ENCODE data around the gene RMDN3. TPM values are rescaled to one million over a fixed set of nuclear protein-coding genes. Genes with fewer than 3 reads are reported as not detected.

RMDN3 gene
- polyA plus RNA-seq, 3 donors = 28.9 to 87.2 (median 41.9) TPM

DNA sequence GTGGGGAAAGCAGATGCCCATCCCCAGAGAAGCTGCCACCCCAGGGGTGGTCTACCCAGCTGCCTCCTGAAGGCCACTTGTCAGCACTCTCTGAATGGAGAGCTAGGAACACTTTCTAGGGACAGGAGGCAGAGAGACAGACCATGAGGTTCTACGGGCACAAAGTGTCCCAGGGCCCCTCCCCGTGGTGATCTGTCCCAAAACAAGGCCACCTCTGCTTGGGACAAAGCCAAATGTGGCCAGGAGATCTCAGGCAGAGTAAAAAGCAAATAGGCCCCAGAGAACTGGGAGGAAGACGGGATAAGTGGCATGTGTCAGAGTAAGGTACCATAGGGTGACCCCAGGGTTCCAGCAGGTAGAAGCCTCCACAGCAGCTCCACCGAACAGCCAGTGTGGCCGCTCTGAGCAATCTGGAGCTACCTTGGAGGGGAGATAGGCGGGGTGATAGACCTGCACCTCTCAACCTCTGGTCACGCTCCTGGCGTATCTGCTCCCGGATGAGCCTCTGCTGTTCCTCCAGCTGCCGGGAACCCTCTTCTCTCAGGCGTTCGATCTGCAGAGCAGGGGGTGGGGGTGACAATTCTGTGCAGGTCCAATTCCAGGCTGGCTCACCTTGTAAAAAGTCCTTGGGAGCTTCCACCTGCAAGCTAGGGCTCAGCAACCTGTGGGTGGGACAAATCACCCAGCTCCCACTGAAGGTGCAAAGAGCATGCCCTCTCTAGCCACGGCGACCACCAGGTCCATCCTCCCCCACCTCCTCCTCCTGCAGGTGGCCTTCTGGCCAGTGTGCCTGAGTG, 20.9 kb upstream of the RMDN3 start:
- WGBS, 3 donors = 93 to 98% (median 97%) methylated on average over 14 of the region's 14 CpGs
- no peak overlapping the region for H3K27ac ChIP-seq (ENCODE audit: low read depth, low read length)

DNA sequence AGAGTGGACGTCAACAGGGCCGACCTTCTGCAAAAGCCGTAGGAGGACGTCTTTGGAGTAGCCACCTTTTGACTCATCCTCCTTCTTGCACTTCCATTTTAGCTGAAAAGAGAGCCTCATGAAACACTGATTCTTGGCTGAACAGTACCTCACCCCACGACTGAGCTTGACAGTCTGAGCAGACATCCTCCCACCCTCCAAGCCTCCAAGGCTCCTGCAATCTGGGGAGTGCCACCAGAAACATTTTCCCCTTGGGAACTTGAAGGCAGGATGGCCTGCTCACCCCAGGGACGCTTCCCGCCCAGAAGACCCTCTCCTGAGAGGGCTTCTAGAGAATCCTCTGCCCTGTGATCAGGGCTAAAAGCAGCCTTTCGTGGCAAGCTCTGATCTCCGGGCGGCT, 20.0 kb upstream of the RMDN3 start:
- no peak overlapping the region for H3K27ac ChIP-seq (ENCODE audit: low read depth, low read length)

DNA sequence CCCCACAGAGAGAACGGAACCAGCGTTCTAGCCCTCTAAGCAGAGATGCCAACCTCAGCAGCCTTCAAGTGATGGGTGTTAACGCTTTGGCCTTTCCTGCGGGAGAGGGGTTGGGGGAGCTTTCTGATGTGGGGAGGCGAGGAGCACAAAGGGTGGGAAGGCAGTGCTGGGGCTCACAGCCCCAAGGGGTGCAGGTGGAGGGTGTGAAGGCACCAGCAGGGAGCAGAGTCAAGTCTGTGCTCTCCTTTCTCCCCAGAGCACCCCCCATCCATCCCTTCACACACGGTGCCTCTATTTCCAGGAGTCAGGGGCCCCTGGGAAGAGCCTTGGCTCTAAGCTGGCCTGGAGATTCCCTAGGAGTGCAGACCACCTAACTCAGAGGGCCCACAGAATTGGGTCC, 18.8 kb upstream of the RMDN3 start:
- WGBS, 3 donors = 90 to 95% (median 94%) methylated on average over 6 of the region's 6 CpGs
- no peak overlapping the region for H3K27ac ChIP-seq (ENCODE audit: low read depth, low read length)

More for the DNA sequence above, 20.0 kb upstream of the RMDN3 start:
- 91 to 96% (median 92%) methylated on average over 10 of the region's 10 CpGs for WGBS, 3 donors

DNA sequence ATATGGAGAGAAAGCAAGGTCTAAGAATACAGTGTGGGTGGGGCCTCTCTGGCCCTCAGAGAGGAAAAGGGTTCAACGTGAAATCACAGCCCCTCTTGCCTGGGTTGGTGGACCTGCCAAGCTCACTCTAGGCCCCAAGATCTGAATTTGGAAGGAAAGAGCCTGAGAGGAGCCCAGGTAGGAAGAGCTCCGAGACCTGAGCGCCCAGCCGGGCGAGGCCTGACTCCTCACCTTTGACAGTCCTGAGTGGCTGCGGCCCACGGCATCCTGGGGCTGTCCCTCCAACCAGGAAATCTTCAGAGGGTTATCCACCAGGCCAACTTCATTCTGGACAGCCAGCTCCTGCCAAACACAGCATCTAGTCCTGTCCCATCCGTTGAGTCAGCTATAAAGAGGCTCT, 18.4 kb upstream of the RMDN3 start:
- H3K27ac ChIP-seq (ENCODE audit: low read depth, low read length) = no peak overlapping the region
- 90 to 95% (median 93%) methylated on average over 8 of the region's 8 CpGs for WGBS, 3 donors

DNA sequence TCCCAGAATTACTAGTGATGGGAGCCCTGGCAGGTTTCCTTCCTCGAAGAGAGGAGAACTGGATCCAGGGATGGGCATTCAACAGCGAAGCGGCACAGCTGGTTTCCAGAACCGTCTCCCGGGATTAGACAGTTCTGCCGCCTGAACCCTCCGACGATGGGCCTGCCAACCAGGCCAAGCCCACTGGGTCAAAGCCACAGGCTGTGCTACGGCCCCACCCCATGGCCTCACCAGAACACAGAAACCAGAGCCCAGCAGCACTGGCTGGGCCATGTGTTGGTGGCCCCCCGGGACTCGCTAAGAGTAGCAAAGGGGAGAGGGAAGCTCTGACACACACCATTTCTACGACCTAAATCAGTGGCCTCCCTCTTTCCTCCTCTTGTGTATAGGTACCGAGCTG, 17.0 kb upstream of the RMDN3 start:
- WGBS, 3 donors = 76 to 84% (median 82%) methylated on average over 13 of the region's 13 CpGs
- no peak overlapping the region for H3K27ac ChIP-seq (ENCODE audit: low read depth, low read length)

DNA sequence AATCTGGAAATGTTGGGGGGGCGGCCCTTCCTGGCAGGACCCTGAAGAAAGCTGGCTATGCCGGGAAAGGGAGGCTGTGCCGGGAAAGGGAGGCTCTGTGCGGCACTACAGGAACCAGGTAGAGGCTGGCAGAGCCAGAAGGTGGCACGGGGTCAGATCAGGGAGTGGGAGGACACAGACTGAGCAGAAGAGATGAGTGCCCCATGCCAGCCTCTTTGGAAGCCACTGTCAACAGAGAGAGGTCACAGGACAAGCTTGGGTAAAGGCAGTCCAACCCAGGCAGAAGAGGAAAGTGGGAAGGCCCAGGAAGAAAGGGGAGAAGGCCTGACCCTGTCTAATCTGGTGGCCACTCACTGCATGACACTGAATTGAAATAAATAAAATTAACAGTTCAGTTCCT, 16.2 kb upstream of the RMDN3 start:
- WGBS, 3 donors = 94 to 100% (median 96%) methylated on average over 5 of the region's 5 CpGs
- H3K27ac ChIP-seq (ENCODE audit: low read depth, low read length) = no peak overlapping the region

DNA sequence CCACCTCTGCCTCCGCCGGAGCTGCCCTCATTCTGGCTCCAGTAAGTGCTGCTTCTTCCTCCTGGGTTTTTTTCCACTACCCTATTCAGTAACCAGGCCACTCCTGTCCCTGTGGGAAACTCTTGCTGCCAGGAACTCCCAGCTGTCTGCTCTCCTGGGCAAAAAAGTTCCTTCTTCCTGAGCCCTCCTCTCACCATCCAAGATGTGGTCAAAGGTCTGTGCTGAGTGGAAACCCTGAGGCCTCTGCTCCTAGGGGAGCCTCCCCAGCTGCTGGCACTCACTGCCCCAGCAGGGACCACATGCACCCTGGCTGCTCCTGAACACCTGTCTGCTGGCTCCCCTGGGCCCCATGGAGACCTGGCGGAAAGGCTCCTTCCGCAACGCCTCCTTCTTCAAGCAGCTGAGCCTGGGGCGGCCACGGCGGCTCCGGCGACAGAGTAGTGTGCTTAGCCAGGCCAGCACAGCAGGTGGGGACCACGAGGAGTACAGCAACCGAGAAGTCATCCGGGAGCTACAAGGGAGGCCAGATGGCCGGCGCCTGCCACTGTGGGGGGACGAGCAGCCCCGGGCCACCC, 15.2 kb upstream of the RMDN3 start:
- no peak overlapping the region for H3K27ac ChIP-seq (ENCODE audit: low read depth, low read length)
- 66 to 83% (median 71%) methylated on average over 14 to 17 of the region's 17 CpGs for WGBS, 3 donors

DNA sequence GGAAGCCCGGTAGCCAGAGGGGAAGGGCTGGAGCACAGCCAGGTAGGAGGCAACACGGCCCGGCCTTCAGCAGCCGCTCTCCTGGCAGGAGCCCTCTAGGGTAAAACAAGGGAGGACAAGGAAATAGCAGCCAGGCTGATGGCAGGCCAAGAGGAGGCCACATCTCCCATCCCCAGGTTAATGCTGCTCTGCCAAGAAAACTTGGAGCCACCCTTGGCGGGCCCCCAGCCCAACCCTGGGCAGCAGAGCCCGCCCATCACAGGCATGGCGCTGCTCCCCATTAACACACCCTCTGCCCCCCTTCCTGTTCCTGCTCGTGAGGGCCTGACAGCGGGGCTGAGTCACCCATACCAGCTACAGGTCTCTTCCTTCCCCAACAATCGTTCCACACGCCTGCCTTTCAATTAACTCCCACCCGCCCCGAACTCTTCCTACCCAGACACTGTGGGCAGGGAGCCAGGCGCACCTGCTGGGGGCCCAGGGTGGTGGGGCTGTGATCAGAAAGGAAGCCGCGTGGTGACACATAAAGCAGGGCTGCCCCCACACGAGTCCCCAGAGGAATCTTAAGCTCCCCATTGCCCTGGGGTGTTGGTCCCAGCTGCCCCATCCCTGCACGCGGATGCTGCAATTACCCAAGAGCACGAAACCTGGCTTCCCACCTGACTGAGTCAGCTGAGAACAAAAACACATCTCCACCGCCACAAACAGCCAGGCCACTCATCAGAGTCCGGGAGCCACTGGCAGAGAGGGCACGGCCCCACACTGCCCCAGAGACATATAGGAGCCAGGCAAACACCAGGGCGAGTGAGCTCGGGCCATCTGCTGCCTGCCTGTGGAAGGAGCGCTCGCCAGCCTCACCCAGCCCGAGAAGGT, 14.5 kb upstream of the RMDN3 start, which contains the start of gene C15orf62:
C15orf62 (plus strand) TSS at position 707 of the 873 bp plus-strand sequence. CDS start 516 bp downstream, outside the sequence.
- 30 to 66% (median 33%) methylated on average over 28 of the region's 28 CpGs for WGBS, 3 donors
- H3K27ac ChIP-seq (ENCODE audit: low read depth, low read length) = no peak within 1 kb of the TSS

DNA sequence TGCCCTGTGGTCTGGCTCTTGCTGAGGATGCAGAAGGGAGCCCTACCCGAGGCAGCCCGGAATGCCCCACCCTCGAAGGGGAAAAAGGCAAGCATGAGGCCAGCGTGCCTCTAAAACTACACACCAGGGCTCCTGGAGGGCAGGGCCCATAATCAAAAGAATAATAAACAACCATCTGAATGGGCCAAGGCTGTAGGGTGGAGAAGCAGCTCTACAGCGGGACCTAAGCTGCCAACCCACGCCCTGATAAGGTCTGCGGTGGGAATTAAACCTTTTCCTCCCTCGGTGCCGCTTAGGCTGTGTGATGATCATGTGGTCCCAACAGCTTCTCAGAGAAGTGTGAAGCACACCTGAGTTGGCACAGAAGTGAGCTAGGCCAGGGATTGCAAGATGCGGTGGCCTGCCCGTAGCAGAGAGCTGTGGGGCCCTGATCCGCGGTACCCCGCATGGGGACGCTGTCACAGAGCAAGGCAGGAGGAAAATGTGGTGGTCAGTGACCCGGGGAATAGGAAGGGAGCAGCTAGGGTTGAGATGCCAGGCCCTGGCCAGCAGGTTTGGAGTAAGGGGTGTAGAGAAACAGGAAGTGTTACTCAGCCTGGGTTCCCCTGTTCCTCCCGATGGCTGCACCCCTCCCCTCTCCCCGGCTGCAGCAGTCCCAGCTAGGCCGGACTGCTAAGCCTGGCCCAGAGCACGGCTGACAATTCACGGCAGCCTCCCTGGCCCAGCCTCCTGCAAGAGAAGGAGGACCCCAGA, 13.6 kb upstream of the RMDN3 start:
- no peak overlapping the region for H3K27ac ChIP-seq (ENCODE audit: low read depth, low read length)
- 52 to 82% (median 58%) methylated on average over 21 of the region's 21 CpGs for WGBS, 3 donors

DNA sequence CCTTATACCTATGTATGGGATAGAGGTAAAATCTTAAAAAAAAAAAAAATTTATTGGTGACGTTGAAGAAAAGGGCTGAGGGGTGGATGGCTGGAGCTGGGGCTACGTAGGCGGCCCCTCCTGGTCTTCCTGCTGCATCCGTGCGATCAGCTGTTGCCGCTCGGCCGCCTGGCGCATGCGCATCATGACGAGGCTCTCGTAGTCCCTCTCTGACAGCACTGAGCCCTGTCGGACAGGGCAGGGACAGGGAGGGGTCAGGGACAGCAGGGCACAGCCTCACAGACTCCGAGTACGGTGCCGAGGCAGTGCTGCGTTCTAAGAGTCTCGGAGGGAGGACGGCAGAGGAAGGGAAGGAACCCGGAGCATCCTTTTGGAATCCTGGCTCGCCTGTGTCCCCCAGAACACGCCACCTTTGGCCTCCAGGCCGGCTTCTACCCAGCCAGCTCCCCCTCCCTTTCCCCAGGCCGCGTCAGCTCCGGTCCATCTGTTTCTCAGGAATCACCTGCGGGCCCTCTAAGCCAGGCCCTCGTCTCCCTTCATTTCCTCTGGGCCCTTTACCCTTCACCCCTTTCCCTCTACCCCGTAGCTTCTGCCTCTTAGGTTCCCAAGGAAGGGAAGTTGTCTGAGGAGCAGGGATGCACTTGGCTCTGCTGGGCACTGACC, 12.9 kb upstream of the RMDN3 start:
- H3K27ac ChIP-seq (ENCODE audit: low read depth, low read length) = no peak overlapping the region
- 71 to 92% (median 85%) methylated on average over 23 to 29 of the region's 29 CpGs for WGBS, 3 donors

DNA sequence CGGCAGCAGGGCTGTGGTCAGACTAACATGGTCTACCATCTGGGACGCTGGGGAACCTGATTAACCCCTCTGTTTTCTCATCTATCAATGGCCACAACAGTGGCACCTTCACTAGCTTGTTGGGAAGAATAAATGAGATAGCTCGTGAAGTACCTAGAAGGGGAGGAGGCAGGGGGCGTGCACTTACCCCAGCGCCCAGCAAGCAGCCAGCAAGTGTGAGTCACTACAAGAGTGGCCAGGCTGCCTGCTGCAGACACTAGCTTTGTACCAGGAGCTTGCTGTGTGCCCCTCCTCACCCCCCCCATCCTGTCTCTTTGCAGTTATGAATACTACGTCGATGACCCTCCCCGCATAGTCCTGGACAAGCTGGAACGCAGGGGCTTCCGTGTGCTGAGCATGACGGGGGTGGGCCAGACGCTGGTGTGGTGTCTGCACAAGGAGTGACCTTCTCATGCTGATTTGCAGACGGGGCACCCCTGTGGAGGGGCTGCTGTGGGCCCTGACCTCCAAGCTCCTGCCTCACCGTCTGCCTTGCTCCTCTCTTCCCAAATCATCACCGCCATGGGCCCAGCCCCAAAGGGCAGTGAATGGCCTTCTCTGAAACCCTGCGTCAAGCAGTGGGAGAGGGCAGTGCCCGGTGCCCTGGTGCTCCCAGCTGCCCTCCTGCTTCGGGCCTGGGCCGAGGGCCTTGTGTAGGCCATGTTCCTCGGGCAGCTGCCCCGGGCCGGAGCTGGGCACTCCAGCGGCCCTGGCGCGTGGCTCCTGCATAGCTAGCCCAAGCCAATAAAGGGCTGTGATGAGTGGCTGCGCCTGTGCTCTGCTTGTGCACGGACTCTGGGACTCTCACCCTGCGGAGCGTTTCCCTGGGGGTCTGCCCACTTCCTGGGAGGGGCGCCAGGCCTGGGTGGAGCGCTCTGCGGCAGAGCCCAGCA, 12.1 kb upstream of the RMDN3 start:
- H3K27ac ChIP-seq (ENCODE audit: low read depth, low read length) = no peak overlapping the region

DNA sequence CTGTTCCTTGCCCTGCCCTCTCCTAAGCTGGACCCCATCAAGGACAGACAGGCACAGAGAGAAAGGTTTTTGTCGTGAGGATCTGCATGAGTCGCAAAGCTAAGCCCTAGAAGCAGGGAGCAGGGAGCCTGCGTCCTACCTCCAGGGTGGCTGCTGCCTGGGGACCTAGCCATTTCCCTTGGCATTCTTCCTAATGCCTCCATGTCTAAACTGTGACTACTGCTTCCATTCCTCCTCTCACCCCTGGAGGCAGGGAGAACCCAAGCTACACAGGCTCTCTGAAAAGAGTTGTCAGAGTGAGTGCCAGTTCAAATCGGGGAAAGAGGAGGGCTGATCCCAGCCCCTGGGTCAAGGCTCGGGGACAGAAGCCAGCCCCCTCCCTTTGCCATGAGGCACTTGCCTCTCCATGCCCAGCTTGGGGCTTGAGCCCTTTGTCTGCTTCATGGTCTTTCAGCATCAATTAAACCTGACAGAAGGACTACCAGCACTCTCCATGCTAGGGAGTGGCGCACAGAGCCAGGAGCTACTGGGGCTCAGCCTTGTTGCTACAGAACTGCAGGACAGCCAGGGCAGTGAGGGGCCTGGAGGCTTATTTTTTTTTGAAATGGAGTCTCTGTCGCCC, 11.3 kb upstream of the RMDN3 start:
- 78 to 83% (median 79%) methylated on average over 7 of the region's 7 CpGs for WGBS, 3 donors
- no peak overlapping the region for H3K27ac ChIP-seq (ENCODE audit: low read depth, low read length)

More for the DNA sequence above, 12.1 kb upstream of the RMDN3 start:
- WGBS, 3 donors = 91 to 93% (median 92%) methylated on average over 32 of the region's 32 CpGs

DNA sequence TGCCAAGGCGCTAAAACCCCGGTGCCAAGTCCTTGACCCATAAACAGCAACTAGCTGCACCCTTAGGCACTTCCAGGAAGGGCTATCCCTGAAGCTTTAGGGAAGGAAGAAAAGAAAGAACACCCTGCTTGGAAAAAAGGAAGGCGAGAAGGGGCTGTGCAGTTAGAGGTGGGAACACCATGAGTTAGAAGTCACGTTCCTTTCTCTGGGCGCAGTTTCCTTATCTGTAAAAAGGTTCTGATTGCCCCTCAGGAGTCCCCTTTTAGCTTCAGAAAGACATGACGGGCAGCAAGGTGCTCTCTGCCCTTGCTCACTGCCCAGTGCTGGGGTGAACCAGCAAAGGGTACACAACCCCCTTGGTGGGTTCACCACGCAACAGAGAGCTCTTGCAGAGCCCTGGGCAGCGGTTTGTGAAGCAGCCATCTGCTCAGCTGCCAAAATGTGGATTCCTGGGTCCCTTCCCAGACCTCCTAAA, 9.6 kb upstream of the RMDN3 start:
- 21 to 31% (median 22%) methylated on average over 8 of the region's 8 CpGs for WGBS, 3 donors
- H3K27ac ChIP-seq (ENCODE audit: low read depth, low read length) = no peak overlapping the region

DNA sequence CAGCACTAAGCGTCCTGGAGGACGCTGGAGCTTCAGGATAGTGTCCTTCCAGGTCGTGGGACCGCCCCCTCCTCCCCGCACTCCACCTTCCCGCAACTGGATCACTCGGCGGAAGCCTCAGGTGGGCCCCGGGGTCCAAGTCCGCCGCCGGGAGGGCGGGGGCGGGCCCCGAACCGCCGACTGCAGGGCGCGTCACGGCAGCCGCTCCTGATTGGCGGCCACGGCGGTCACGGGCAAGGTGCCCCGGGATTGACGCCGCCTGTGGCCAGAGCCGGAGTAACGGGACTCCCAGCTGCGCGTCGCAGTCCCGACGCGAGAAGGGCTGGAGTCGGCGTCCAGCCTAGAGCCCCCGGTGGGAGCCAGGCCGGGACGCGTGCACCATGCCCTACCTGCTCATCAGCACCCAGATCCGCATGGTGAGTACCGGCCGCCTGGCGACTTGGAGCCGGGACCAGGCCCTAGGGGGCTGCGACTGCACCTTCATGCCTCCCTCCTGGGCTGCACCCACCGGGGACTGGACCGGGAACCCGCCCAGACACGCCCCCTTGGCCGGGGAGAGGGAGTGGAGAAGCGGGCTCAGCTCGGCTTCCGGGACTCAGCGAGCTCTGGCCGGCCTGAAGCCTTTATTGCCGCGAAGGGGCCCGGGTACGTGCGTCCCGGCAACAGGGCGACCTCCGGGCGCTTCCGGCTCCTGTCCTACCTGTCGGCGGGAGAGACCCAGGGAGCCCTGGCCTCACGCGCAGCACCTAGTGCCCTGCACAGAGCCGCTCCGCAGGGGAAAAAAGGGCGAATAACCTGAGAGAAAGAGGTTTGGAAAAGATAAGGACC, 9.0 kb upstream of the RMDN3 start, which contains the start of gene GCHFR:
GCHFR (plus strand) TSS at position 268 of the 828 bp plus-strand sequence; CDS start at position 381, 113 bp downstream.
- no peak within 1 kb of the TSS for H3K27ac ChIP-seq (ENCODE audit: low read depth, low read length)
- 0 to 1% (median 0%) methylated on average over 68 to 75 of the region's 75 CpGs for WGBS, 3 donors
